Inferior parietal cortex (tissue), 1 donor: ENCODE measurements around the gene TANGO2.

ENCODE experiments used
- DNase-seq: peaks from one replicate; pipeline ENCODE4 v3.0.0-alpha.2; 2016; ENCODE audit errors: extremely low spot score

The TANGO2 gene

GRCh38 chr22:20020533-20021195, at the start of gene TANGO2:
Gene TANGO2, plus strand, starts transcription at chr22:20021110. Its CDS starts 15,689 bp downstream, at chr22:20036799.
- peak; percentile 93 for DNase-seq

- no peak for DNase-seq
Observed at GRCh38 chr22:19971276-19972124, 49.4 kb upstream of the TANGO2 start.

GRCh38 chr22:19972251-19972650, 48.7 kb upstream of the TANGO2 start:
- no peak for DNase-seq

- DNase-seq, result no peak
Observed at GRCh38 chr22:19972652-19973550, 48.0 kb upstream of the TANGO2 start.

- DNase-seq, result no peak
Observed at GRCh38 chr22:19973551-19974267, 47.2 kb upstream of the TANGO2 start.

- peak; percentile 30 for DNase-seq
Observed at GRCh38 chr22:19974268-19974861, 46.5 kb upstream of the TANGO2 start.

- DNase-seq, result no peak
Observed at GRCh38 chr22:19974935-19975706, 45.8 kb upstream of the TANGO2 start.

GRCh38 chr22:19975707-19976035, 45.2 kb upstream of the TANGO2 start:
- no peak for DNase-seq

GRCh38 chr22:19976671-19977070, 44.2 kb upstream of the TANGO2 start:
- no peak for DNase-seq

- DNase-seq, result no peak
Observed at GRCh38 chr22:19977296-19978243, 43.3 kb upstream of the TANGO2 start.

- no peak for DNase-seq
Observed at GRCh38 chr22:19978748-19979147, 42.2 kb upstream of the TANGO2 start.

- no peak for DNase-seq
Observed at GRCh38 chr22:19979712-19980493, 41.0 kb upstream of the TANGO2 start.

GRCh38 chr22:19980766-19981165, 40.1 kb upstream of the TANGO2 start:
- DNase-seq, result no peak

- DNase-seq, result no peak
Observed at GRCh38 chr22:19981171-19981960, 39.5 kb upstream of the TANGO2 start.

- no peak for DNase-seq
Observed at GRCh38 chr22:19981961-19982920, 38.7 kb upstream of the TANGO2 start.

- no peak for DNase-seq
Observed at GRCh38 chr22:19982991-19983578, 37.8 kb upstream of the TANGO2 start.
